ENCODE results near the gene DNAJC5. TPM values are rescaled to one million over a fixed set of nuclear protein-coding genes. Genes with fewer than 3 reads are reported as not detected.
"Not testable (repeated sequence)": the region's sequence is repeated elsewhere in the genome, so short reads cannot be mapped to it uniquely, and the experiment has no call there.

The DNAJC5 gene
- total RNA-seq, 1 donor from 2014 or later = 54.5 TPM

GRCh38 chr20:63929071-63929470 is 34.1 kb downstream of the DNAJC5 start:
- Histone ChIP-seq H3K4me1 (no peaks in the 10 kb centered on the region), H3K4me3 (no peak overlapping the region), H3K9me3 (no peaks in the 10 kb centered on the region), H3K36me3 (peaks cover 74% of the 10 kb centered on the region), H3K27me3 (ENCODE audit: low read depth) (no peaks in the 10 kb centered on the region), H3K27ac (no peak overlapping the region)
- intact Hi-C loops (cut with DNase I) = no loop called here
- ATAC-seq (no peak), DNase-seq (no peak)
- TF ChIP-seq CTCF (IDR thresholded peaks at IDR 0.05) = no peak

GRCh38 chr20:63929473-63929883 is 34.6 kb downstream of the DNAJC5 start:
- H3K9me3 ChIP-seq; H3K27ac ChIP-seq; H3K27me3 ChIP-seq (ENCODE audit: low read depth); intact Hi-C loops (cut with DNase I); H3K4me1 ChIP-seq; DNase-seq; H3K4me3 ChIP-seq; ATAC-seq: not testable (repeated sequence)
- peaks cover 78% of the 10 kb centered on the region for H3K36me3 ChIP-seq

- intact Hi-C loops (cut with DNase I) = no loop called here
- H3K36me3 ChIP-seq = peaks cover 94% of the 10 kb centered on the region
- H3K27me3 ChIP-seq (ENCODE audit: low read depth) = no peaks in the 10 kb centered on the region
- no peak overlapping the region for H3K4me3 ChIP-seq
- TF ChIP-seq CTCF (IDR thresholded peaks at IDR 0.05) = no peak
- H3K27ac ChIP-seq = no peak overlapping the region
- no peaks in the 10 kb centered on the region for H3K9me3 ChIP-seq
- ATAC-seq (no peak), DNase-seq (no peak)
- no peaks in the 10 kb centered on the region for H3K4me1 ChIP-seq
Measured at GRCh38 chr20:63930971-63931553, 36.1 kb downstream of the DNAJC5 start.

GRCh38 chr20:63931735-63932134 is 36.8 kb downstream of the DNAJC5 start:
- Histone ChIP-seq H3K4me1 (no peaks in the 10 kb centered on the region), H3K27me3 (ENCODE audit: low read depth) (no peaks in the 10 kb centered on the region), H3K36me3 (peaks cover 97% of the 10 kb centered on the region), H3K4me3 (no peak overlapping the region), H3K9me3 (no peaks in the 10 kb centered on the region), H3K27ac (no peak overlapping the region)
- TF ChIP-seq CTCF (IDR thresholded peaks at IDR 0.05) = no peak
- ATAC-seq (no peak), DNase-seq (no peak)
- intact Hi-C loops (cut with DNase I) = no loop called here

- H3K4me3 ChIP-seq = no peak overlapping the region
- ATAC-seq (no peak), DNase-seq (no peak)
- no peak overlapping the region for H3K27ac ChIP-seq
- no peak for TF ChIP-seq CTCF (IDR thresholded peaks at IDR 0.05)
- H3K9me3 ChIP-seq = no peaks in the 10 kb centered on the region
- no peaks in the 10 kb centered on the region for H3K4me1 ChIP-seq
- peaks cover 90% of the 10 kb centered on the region for H3K36me3 ChIP-seq
- intact Hi-C loops (cut with DNase I) = no loop called here
- no peaks in the 10 kb centered on the region for H3K27me3 ChIP-seq (ENCODE audit: low read depth)
Measured at GRCh38 chr20:63932606-63933160, 37.8 kb downstream of the DNAJC5 start.

- H3K9me3 ChIP-seq = no peaks in the 10 kb centered on the region
- H3K36me3 ChIP-seq = peaks cover 90% of the 10 kb centered on the region
- H3K27ac ChIP-seq = no peak overlapping the region
- no peak for TF ChIP-seq CTCF (IDR thresholded peaks at IDR 0.05)
- ATAC-seq (no peak), DNase-seq (no peak)
- H3K27me3 ChIP-seq (ENCODE audit: low read depth) = no peaks in the 10 kb centered on the region
- H3K4me1 ChIP-seq = no peaks in the 10 kb centered on the region
- no peak overlapping the region for H3K4me3 ChIP-seq
- intact Hi-C loops (cut with DNase I) = no loop called here
Measured at GRCh38 chr20:63933646-63934045, 38.7 kb downstream of the DNAJC5 start.

All from lower lobe of right lung (tissue), 2 donors.